GM12864 (cell line): ENCODE results near the gene ZSWIM6.

Experiments used
- DNase-seq: peaks from one replicate; pipeline ENCODE4 v3.0.0-alpha.2; 2011; ENCODE audit warnings: low read depth
- H3K4me3 ChIP-seq: 2 replicates; pipeline ENCODE4 v1.5.1; 2011; ENCODE audit warnings: mild to moderate bottlenecking, low read depth, low read length, control low read depth
- TF ChIP-seq, protein P1 (sequence below): IDR thresholded peaks from 2 replicates; pipeline ENCODE4 v1.5.1; 2011; ENCODE audit warnings: low read depth, mild to moderate bottlenecking, moderate library complexity, low read length, control low read depth, inconsistent platforms; ENCODE audit errors: missing control alignments

Gene ZSWIM6

GRCh38 chr5:61379677-61380076, 47.6 kb downstream of the ZSWIM6 start:
- DNase-seq, result no peak
- TF ChIP-seq, protein P1, sequence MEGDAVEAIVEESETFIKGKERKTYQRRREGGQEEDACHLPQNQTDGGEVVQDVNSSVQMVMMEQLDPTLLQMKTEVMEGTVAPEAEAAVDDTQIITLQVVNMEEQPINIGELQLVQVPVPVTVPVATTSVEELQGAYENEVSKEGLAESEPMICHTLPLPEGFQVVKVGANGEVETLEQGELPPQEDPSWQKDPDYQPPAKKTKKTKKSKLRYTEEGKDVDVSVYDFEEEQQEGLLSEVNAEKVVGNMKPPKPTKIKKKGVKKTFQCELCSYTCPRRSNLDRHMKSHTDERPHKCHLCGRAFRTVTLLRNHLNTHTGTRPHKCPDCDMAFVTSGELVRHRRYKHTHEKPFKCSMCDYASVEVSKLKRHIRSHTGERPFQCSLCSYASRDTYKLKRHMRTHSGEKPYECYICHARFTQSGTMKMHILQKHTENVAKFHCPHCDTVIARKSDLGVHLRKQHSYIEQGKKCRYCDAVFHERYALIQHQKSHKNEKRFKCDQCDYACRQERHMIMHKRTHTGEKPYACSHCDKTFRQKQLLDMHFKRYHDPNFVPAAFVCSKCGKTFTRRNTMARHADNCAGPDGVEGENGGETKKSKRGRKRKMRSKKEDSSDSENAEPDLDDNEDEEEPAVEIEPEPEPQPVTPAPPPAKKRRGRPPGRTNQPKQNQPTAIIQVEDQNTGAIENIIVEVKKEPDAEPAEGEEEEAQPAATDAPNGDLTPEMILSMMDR, result no peak
- no peak overlapping the region for H3K4me3 ChIP-seq

GRCh38 chr5:61381968-61382367, 49.9 kb downstream of the ZSWIM6 start:
- TF ChIP-seq, protein P1, result no peak

DNA sequence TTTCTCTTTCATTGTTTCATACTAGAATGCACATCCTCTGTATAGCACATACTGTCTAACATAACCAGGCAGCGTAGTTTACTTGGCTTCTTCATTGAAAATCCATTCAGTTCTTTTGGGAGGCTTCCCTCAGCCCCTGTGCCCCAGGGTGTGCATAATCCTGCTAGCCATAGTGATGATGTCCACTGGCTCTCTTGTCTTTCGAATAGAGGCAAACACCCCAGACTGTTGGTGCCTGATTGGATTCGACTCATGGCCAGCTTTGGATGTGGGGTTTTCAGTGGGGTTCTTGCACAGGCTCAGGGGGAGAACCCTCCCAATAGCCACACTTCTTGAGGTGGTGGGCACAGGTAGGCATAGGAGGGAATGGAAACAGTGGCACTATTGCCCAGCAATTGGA, 53.6 kb downstream of the ZSWIM6 start:
- TF ChIP-seq, protein P1, result no peak

More at GRCh38 chr5:61381968-61382367, 49.9 kb downstream of the ZSWIM6 start:
- no peak overlapping the region for H3K4me3 ChIP-seq
- no peak for DNase-seq

DNA sequence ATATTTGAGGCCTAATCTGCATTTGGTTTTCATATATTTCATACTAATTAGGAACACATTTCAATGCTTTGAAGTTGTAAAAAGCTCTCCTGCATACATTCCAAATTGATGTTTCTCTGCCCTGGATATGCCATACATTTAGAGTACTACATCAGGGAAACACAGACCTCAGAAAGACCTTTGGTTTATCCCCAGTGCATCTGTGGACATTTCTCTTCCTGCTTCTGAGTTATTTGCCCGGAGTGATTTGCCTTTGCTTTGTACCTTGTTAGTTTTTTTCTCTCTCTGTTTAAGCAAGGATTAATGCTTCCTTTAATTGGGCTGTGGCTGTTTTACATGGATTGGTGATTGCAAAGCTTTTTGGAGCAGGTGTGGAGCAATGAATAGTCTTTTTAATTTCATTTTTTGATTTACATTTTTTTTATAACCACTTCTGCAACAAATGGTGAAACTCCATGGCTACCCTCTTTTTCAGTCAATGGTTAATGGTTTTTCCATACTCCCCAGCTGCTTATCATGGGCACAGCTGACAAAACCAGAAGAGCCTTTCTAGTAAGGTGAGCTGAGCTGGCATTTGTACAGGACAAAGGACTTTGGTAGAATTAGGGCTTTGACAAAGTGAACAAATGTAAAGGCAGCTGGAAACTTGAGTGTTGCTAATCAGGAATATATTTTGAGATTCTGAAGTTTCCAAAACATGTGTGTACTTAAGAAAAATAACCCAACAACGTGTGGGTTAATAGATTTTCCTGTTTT, 54.2 kb downstream of the ZSWIM6 start:
- TF ChIP-seq, protein P1, result no peak
- no peak overlapping the region for H3K4me3 ChIP-seq
- no peak for DNase-seq

More for the DNA sequence above, 53.6 kb downstream of the ZSWIM6 start:
- no peak for DNase-seq
- no peak overlapping the region for H3K4me3 ChIP-seq

DNA sequence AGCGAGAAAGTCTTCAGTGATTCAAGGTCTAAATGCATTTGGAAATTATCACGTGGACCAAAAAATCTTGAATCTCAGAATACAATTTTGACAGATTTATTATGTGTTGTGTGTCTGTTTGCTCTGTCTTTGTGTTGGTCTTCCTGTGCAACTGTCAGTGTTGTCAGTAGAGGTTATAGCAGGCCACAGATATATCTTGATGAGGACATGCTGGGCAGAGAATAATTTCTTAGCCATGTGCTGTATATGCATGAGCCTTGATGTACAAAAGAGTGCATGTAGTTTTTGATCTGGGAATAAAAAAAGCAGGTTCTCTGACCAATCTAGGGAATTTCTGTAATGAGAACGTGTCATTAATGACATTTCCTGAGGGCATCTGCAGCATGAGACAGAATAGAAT, 57.6 kb downstream of the ZSWIM6 start:
- no peak for DNase-seq
- TF ChIP-seq, protein P1, result no peak

DNA sequence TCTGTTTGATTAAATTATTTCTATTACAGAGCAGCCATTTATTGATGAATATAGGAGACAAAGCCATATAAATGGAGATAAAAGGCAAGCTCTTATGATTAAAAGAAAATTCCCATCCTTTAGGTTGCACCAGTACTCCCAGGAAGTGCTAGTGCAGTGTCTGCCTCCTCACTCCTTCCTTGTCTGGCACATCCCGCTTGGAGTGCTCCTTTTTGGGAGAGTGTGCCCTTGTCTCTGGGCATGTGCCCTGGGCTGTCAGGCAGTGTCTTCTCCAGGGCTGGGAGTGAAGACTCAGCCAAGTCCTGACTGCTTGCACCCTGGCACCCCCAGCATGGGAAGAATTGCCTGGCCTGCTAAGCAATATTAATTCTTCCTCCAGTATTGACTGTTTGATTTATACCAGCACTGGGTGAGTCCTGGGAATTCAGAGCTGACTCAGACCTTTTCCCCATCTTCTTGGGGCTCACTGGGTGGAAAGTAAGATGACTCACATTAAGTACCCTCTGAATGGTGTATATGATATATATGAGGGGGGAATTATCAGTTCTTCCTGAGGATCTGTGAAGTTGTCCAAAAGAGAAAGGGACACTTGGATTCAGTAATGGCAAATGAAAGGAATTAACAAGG, 62.1 kb downstream of the ZSWIM6 start:
- TF ChIP-seq, protein P1, result no peak
- DNase-seq, result no peak
- no peak overlapping the region for H3K4me3 ChIP-seq

More for the DNA sequence above, 57.6 kb downstream of the ZSWIM6 start:
- no peak overlapping the region for H3K4me3 ChIP-seq
